PC-9 (cell line): ENCODE measurements around the gene EHBP1. TPM values are rescaled to one million over a fixed set of nuclear protein-coding genes. Genes with fewer than 3 reads are reported as not detected.
A peak's percentile ranks its signal among the peaks of the same experiment; 100 is the strongest.

ENCODE experiments used
- BruUV-seq: library from RNA; stranded (reverse); fragments of 400-500 nt; replicated peaks from 2 replicates; lab custom pipeline; 2021; lab: Mats Ljungman, UMichigan
- CTCF ChIA-PET: fragments of 300-600 bp; sonication (Branson Sonifier 250); formaldehyde crosslinking; loops from one replicate; lab custom pipeline; 2022; ENCODE audit warnings: antibody characterized with exemption; lab: Charles Lee
- POLR2A ChIA-PET: fragments of 300-600 bp; sonication (Branson Sonifier 250); formaldehyde crosslinking; loops from one replicate; lab custom pipeline; 2022; ENCODE audit warnings: antibody characterized with exemption; ENCODE audit not compliant: unreplicated experiment; lab: Charles Lee
- DNase-seq, 2 experiments: peaks; one replicate each; pipeline versions ENCODE4 v3.0.0 to v3.0.0-alpha.2; 2015 to 2022; ENCODE audit warnings: mixed read lengths in 1 of 2
- H2AFZ ChIP-seq: fragments of 200-600 bp; sonication (generic); 2 replicates; pipeline ENCODE4 v1.8.1; 2017; ENCODE audit warnings: antibody characterized with exemption
- H3F3A ChIP-seq: fragments of 200-600 bp; sonication (generic); 2 replicates; pipeline ENCODE4 v1.8.1; 2017; ENCODE audit warnings: antibody characterized with exemption, mild to moderate bottlenecking, low read depth; ENCODE audit not compliant: insufficient read depth
- H3K27ac ChIP-seq: fragments of 200-600 bp; sonication (generic); 2 replicates; pipeline ENCODE4 v1.6.1; 2016; ENCODE audit warnings: mixed run types
- H3K27me3 ChIP-seq: fragments of 200-600 bp; sonication (generic); 2 replicates; pipeline ENCODE4 v1.6.1; 2016; ENCODE audit warnings: low read depth, mixed run types; ENCODE audit not compliant: insufficient read depth
- H3K36me3 ChIP-seq: fragments of 200-600 bp; sonication (generic); 2 replicates; pipeline ENCODE4 v1.6.1; 2016; ENCODE audit warnings: low read depth, mixed run types
- H3K4me1 ChIP-seq: fragments of 200-600 bp; sonication (generic); replicated peaks from 2 replicates; pipeline ENCODE4 v1.6.1; 2016; ENCODE audit warnings: mixed run types; ENCODE audit not compliant: insufficient read depth
- H3K4me2 ChIP-seq: fragments of 200-600 bp; sonication (generic); 2 replicates; pipeline ENCODE4 v1.6.1; 2017; ENCODE audit warnings: mixed run types
- H3K4me3 ChIP-seq: fragments of 200-600 bp; sonication (generic); 2 replicates; pipeline ENCODE4 v1.6.1; 2016; ENCODE audit warnings: mixed run types
- H3K79me2 ChIP-seq: fragments of 200-600 bp; sonication (generic); 2 replicates; pipeline ENCODE4 v1.6.1; 2017; ENCODE audit warnings: low read depth, mixed run types
- H3K9me2 ChIP-seq: fragments of 200-600 bp; sonication (generic); 2 replicates; pipeline ENCODE4 v1.8.1; 2017; ENCODE audit warnings: mild to moderate bottlenecking; ENCODE audit not compliant: insufficient read depth
- H3K9me3 ChIP-seq: fragments of 200-600 bp; sonication (generic); 2 replicates; pipeline ENCODE4 v1.8.1; 2016; ENCODE audit warnings: low read depth; ENCODE audit not compliant: insufficient read depth
- H4K20me1 ChIP-seq: fragments of 200-600 bp; sonication (generic); 2 replicates; pipeline ENCODE4 v1.8.1; 2017; ENCODE audit not compliant: insufficient read depth
- EZH2 ChIP-seq: fragments of 200-600 bp; sonication (generic); IDR thresholded peaks from 2 replicates; pipeline ENCODE4 v1.8.0; 2017; ENCODE audit warnings: antibody characterized with exemption, low read depth
- intact Hi-C: fragments of 100-400 bp; cut with micrococcal nuclease; formaldehyde crosslinking; loops from one replicate; pipeline ENCODE4 v1.10.0; 2022; ENCODE audit not compliant: unreplicated experiment
- total RNA-seq: library from RNA; stranded (reverse); gene quantifications from 2 replicates; pipeline ENCODE4 v1.2.3, GENCODE V29; 2021
- TF ChIP-seq, protein P1 (sequence below): fragments of 200-600 bp; sonication (generic); conservative IDR thresholded peaks from 2 replicates; pipeline ENCODE4 v1.6.1; 2017; ENCODE audit warnings: mixed run types, antibody characterized with exemption, mild to moderate bottlenecking, moderate library complexity

The EHBP1 gene
- total RNA-seq, 1 experiment from 2014 or later = 100 TPM

DNA sequence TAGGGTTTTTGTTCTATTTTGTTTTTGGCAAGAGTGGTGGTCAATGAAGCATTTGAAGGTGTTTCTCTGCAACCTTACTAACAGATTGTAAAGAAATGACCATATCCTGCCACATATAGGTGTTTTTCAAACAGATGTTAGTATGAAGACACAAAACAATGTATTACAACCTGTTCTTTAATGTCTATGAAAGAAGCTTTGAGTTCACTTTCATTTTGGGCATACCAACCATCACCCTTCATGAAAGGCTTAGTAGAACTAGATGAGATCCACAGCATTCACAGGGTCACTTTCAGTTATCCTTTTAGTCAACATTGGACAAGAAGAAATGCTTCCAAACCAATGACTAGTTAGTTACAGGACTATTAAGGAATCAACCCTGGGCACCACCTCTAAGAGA, 95.1 kb downstream of the EHBP1 start:
- no TSS peak for BruUV-seq
- Histone ChIP-seq H3F3A (no peaks in the 10 kb centered on the region), H3K9me3 (no peaks in the 10 kb centered on the region), H3K4me2 (no peak overlapping the region), H3K9me2 (no peaks in the 10 kb centered on the region), H3K27ac (no peak overlapping the region), H4K20me1 (no peaks in the 10 kb centered on the region), H3K4me1 (no peaks in the 10 kb centered on the region), H3K36me3 (0 out of 2 replicates have a peak, but pooled peaks cover 4% of the 10 kb centered on the region), H2AFZ (no peak overlapping the region), H3K4me3 (no peak overlapping the region), H3K27me3 (no peaks in the 10 kb centered on the region), H3K79me2 (peaks cover 28% of the 10 kb centered on the region; the same call in 1 of the 2 replicates)
- POLR2A ChIA-PET = no interaction called here
- TF ChIP-seq, protein P1, sequence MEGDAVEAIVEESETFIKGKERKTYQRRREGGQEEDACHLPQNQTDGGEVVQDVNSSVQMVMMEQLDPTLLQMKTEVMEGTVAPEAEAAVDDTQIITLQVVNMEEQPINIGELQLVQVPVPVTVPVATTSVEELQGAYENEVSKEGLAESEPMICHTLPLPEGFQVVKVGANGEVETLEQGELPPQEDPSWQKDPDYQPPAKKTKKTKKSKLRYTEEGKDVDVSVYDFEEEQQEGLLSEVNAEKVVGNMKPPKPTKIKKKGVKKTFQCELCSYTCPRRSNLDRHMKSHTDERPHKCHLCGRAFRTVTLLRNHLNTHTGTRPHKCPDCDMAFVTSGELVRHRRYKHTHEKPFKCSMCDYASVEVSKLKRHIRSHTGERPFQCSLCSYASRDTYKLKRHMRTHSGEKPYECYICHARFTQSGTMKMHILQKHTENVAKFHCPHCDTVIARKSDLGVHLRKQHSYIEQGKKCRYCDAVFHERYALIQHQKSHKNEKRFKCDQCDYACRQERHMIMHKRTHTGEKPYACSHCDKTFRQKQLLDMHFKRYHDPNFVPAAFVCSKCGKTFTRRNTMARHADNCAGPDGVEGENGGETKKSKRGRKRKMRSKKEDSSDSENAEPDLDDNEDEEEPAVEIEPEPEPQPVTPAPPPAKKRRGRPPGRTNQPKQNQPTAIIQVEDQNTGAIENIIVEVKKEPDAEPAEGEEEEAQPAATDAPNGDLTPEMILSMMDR = no peak
- TF ChIP-seq EZH2 = no peak
- no peak for DNase-seq
- intact Hi-C loops = no loop called here
- CTCF ChIA-PET = interaction anchor here (0.6 kb wide), 1 partner anchor 19 kb away, joined by 9 read pairs; no protein-coding TSS in a partner anchor

DNA sequence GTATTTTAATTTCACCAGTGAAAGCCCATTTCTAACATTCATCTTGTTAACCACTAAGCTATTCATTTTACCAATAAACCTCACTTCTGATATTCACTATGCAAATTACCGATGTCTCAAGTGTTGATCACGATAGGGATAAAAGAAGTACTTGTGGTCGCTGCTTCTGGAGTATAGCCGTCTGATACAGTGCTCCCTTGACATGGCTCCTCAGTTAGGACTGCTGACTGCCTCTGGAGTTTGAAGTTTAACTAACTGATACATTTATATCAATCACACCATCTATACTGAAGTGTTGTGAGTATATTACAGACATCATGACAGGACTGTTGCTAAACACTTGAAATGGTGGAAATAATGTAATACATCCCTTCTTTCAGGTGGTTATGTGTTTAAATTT, 95.6 kb downstream of the EHBP1 start:
- Histone ChIP-seq H3K27me3 (no peaks in the 10 kb centered on the region), H3K9me3 (no peaks in the 10 kb centered on the region), H3K4me3 (no peak overlapping the region), H3K27ac (no peak overlapping the region), H3K9me2 (no peaks in the 10 kb centered on the region), H3K79me2 (peaks cover 26% of the 10 kb centered on the region; the same call in 1 of the 2 replicates), H2AFZ (no peak overlapping the region), H3K4me2 (no peak overlapping the region), H3F3A (no peaks in the 10 kb centered on the region), H4K20me1 (no peaks in the 10 kb centered on the region), H3K36me3 (0 out of 2 replicates have a peak, but pooled peaks cover 4% of the 10 kb centered on the region), H3K4me1 (0 out of 2 replicates have a peak, but pooled peaks cover 4% of the 10 kb centered on the region)
- peak in 1 of 2 experiments; percentile 18 for DNase-seq
- TF ChIP-seq EZH2 = no peak
- TF ChIP-seq, protein P1 = no peak
- intact Hi-C loops = no loop called here
- ChIA-PET POLR2A (no interaction called here), CTCF (interaction anchor here (0.6 kb wide), 1 partner anchor 18 kb away, joined by 9 read pairs; no protein-coding TSS in a partner anchor)
- BruUV-seq = no TSS peak

DNA sequence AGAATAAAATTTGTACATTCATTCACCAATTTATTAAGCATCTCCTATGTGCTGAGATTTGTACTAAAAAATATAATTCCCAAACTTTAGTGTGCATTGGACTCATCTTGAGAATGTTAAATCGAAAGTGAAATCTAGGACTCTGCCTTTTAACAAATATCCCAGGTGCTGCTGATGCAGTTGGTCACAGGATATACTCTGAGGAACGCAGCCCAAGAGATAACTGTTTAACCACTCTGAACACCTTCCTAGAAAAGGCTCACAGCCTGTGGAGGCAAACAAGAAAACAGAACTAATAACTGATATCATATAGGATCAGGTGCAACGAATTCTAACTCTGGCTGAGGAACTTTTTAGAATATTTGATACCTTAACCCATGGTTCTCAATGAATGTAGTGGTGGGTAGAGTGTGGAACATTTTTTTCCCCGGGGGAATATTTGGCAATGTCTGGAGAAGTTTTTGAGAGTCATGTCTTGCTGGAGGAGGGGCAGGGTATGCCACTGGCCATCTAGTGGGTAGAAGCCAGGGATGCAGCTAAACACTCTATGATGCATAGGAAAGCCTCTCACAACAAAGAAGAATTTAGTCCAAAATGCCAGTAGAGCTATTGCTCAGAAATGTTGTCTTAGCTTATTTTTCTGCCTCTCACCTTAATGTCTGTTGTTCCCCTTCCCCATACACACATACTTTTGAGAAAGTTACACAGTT, 96.5 kb downstream of the EHBP1 start:
- no peak for DNase-seq
- 0 out of 2 replicates have a peak, but pooled peaks cover 4% of the 10 kb centered on the region for H3K36me3 ChIP-seq
- no peaks in the 10 kb centered on the region for H3K9me2 ChIP-seq
- no peaks in the 10 kb centered on the region for H3K9me3 ChIP-seq
- H3K27ac ChIP-seq = no peak overlapping the region
- CTCF ChIA-PET = no interaction called here
- H3K79me2 ChIP-seq = peaks cover 23% of the 10 kb centered on the region; the same call in 1 of the 2 replicates
- 0 out of 2 replicates have a peak, but pooled peaks cover 5% of the 10 kb centered on the region for H3K4me1 ChIP-seq
- H4K20me1 ChIP-seq = no peaks in the 10 kb centered on the region
- H3K4me2 ChIP-seq = no peak overlapping the region
- intact Hi-C loops = no loop called here
- TF ChIP-seq, protein P1 = no peak
- TF ChIP-seq EZH2 = no peak
- H3K4me3 ChIP-seq = no peak overlapping the region
- no peaks in the 10 kb centered on the region for H3K27me3 ChIP-seq
- POLR2A ChIA-PET = no interaction called here
- H2AFZ ChIP-seq = no peak overlapping the region
- BruUV-seq = no TSS peak
- H3F3A ChIP-seq = 0 out of 2 replicates have a peak, but pooled peaks cover 3% of the 10 kb centered on the region
